AG08396 (cell line): ENCODE results near the gene PRSS3.
"Not testable (repeated sequence)": the region's sequence is repeated elsewhere in the genome, so short reads cannot be mapped to it uniquely, and the experiment has no call there.

ENCODE experiments used
- DNase-seq: peaks from one replicate; pipeline ENCODE4 v3.0.0; 2012; ENCODE audit warnings: low spot score, mixed read lengths

Gene PRSS3

DNA sequence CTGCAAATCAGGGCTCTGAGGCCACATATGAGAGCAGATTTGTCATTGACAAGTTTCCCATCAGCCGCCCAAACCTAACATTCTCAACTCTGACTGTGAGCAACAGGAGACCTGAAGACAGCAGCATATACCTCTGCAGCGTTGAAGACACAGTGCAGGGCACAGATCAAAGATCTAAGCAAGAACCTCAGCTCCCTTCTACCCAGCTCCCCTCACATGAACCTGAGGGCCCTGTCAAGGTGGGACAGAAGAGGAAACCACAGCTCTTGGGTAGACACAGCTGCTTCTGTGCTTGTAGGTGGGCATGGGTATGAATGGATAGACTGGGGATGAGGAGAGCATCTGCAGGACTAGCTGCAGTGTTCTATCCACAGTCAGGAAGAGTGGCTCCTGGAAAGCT is 8.7 kb upstream of the PRSS3 start:
- no peak for DNase-seq

DNA sequence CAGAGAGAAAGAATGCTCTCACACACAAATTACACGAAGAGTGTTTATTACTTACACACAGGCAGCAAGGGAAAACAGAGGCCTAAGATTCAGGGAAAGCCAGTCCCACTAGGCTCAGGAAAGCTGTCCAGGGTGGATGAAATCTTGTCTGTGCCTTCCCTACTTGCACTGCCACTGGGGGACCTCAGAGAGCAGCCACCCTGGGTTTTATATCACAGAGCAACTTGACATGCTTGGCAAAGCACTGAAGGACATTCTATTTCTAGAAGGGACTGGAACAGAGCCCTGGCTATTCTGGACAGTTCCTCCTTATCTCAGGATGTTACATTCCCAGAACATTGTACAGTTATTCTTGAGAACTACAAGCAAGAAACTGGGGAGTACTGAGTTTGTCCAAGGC is 7.5 kb upstream of the PRSS3 start:
- DNase-seq, result no peak

DNA sequence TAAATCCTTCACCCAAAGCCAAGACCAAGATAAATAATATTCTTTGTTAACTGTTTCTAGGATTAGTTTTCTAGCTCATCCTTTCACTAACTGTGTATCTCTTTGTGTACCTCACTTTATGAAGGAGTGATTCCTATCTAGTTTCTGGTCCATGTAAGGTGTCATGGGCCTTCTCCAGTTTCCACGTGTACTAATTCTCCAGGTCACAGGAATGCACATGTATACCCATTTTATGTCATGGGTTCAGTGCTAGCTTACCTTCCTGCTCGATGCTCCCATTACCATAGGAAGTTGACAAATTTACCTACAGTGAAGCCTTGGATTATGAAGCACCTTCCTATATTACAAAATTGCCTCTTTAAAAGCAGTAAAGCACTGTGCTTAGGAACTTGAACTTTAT is 5.9 kb upstream of the PRSS3 start:
- DNase-seq, result not testable (repeated sequence)

DNA sequence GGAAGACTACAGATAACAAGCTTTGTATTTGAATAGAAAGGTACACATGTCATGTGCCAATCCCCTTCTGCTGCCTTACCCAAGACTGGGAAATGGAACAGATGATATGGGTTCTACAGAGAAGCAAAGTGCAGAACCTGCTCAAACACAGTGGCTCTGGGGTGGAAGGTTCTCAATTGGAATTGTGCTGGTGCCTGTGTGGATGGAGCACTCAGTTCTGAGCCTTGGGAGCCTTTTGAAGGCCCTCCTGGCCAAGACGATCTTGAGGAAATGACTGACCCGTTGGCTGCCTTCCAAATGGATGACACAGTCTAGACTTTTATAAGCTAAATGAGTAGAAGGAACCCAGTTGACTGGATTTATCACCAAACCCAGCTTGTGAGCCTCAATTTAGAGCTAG is 4.2 kb upstream of the PRSS3 start:
- DNase-seq, result no peak

DNA sequence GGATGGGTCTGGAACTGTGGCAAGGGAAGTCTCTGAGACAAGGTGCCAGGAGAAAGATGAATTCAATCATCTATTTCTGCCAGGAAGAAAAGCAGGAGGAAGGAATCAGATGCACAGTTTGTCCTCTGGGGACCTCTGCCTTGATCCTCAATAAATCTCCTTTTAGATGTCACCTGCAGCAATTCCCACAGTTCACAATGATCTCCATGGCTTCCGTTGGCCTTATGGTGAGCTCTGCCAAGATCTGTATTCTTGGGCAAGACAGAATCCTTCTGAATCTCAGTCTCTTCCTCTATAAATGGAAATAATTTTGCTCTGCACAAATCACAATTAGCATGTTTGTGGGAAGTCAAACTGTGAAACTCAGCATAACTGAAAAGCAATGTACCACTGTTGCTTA is 1.9 kb upstream of the PRSS3 start:
- DNase-seq, result not testable (repeated sequence)

DNA sequence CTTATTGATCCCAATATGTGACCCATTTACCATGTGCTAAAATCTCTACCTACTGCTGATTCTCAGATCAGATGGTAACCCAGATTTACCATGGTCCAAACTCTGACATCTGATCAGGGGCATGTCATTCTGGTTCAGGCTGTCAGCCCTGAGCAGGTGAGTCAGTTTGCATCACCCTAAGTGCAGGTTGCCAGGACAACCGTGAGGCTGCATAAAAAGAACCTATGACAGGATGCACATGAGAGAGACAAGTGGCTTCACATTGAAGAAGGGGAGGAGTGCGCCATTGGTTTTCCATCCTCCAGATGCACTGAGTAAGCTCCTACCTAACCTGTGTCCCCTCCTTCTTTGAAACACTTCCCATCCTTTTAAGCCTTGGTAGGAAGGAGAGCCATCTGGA is 801 bp upstream of the PRSS3 start:
- no peak for DNase-seq

DNA sequence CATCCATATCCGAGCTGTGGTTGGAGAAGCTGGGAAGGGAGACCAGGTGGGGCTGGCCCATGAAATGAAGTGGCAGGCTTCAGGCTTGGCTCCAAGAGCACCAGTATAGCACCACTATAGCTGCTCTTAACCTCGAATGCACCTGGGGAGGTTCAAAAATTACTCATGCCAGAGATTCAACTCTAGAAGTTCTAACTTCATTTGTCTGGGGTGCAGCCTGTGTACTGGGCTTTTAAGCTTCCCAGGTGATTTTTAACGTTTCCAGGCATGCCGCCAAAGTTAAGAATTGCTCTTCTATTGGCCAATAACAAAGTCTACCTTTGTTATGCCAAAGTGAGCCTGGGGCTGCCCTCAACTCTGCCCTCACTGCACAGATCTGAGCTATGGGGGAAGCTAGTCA is 458 bp downstream of the PRSS3 start:
- DNase-seq, result no peak

DNA sequence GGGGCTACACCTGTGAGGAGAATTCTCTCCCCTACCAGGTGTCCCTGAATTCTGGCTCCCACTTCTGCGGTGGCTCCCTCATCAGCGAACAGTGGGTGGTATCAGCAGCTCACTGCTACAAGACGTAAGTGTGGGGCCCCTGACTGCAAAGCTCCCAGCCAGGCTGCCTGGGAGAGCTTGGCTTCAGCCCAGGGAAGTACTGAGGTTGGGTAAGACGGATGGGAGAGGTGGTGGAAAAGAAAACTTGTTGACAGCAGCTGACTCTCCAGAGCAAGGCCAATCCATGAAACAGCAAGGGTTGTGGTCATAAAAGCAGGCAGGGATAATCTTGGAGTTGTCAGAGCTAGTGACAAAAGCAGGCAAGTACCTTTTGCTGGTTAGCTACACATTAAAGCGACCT is 1.3 kb downstream of the PRSS3 start:
- not testable (repeated sequence) for DNase-seq

DNA sequence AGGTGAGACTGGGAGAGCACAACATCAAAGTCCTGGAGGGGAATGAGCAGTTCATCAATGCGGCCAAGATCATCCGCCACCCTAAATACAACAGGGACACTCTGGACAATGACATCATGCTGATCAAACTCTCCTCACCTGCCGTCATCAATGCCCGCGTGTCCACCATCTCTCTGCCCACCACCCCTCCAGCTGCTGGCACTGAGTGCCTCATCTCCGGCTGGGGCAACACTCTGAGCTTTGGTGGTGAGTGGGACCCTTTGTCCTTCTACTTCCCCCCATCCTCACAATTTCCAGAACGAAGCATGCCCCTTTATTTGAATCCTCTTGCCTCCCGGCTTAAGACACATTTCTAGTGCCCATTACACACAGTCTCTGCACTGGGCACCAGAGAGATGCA is 2.5 kb downstream of the PRSS3 start:
- no peak for DNase-seq

DNA sequence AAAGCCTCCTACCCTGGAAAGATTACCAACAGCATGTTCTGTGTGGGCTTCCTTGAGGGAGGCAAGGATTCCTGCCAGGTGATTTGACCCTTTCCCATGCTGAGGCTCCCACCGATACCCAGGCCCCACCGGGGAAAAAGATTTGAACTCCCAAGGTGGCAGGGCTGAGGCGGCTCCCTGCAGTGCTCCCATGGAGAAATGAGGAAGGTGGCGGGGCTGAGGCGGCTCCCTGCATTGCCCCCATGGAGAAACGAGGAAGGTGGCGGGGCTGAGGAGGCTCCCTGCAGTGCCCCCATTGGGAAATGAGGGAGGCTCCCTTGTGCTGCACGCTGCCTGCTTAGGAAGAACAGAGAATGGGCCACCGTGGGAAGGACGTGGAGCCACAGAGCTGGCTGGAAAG is 3.2 kb downstream of the PRSS3 start:
- no peak for DNase-seq

DNA sequence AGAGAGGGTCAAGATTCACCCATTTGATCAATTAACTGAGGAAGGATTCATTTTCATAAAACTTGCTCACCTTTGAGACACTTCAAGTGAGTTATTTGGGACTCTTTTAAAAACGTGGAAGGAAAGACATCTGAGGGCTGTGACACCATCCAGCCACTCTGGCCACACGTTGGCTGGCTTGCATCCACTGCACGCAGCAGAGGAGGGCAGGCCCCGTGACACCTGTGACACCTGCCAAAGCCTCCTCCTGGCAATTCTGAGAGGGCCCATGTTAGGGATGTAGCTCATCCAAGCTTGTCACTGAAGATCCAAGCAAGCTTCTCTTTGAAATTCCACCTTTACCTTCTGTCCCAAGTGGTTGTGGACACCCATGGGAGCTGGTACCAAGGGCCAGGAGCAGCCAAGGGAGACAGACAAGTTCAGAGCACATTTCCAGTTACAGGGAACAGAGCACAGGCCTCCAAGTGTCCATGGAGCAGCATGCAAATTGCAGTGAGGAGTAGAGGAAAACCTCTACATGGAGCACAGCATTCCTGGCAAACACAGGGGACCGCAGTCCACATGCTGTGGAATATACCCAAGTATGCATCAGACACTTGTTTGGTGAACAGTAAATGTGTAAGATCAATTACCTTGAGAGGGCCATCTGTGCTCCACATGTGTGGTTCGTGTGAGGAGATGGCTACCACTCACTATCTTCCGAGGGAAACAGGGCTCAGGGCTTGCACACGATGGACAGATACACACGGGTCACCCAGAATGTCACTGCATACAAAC is 4.8 kb downstream of the PRSS3 start:
- DNase-seq, result no peak

DNA sequence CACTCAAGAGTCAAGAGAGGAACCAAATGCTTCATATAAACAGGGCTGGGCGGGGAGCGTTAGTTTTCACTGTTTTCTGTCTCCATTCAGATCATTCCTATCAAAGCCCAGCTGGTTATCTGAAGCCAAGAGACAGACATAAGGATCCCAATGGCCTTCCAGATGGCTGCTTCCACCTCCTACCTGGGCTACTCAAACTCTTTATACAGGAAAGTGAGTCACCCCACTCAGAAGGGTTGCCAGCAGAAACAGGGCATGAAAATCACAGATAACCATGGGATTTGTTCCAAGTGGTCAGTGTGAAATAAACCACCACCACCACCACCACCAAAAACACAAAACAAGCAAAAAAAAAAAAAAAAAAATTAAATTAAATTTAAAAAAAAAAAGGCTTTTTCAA is 5.5 kb downstream of the PRSS3 start:
- DNase-seq, result no peak

DNA sequence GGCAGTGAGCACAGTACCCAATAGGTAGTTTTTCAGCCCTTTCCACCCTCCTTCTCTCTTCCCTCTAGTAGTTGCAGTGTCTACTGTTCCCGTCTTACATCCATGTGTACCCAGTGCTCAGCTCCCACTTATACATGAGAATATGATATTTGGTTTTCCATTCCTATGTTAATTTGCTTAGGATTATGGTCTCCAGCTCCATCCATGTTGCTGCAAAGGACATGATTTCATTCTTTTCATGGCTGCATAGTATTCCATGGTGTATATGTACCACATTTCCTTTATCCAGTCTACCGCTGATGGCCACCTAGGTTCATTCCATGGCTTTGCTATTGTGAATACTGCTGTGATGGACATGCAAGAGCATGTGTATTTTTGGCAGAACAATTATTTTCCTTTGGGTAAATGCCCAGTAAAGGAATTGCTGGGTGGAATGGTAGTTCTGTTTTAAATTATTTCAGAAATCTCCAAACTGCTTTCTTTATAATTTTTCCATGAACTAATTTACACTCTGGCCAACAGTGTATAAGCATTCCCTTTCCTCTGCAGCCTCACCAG is 6.7 kb downstream of the PRSS3 start:
- not testable (repeated sequence) for DNase-seq

DNA sequence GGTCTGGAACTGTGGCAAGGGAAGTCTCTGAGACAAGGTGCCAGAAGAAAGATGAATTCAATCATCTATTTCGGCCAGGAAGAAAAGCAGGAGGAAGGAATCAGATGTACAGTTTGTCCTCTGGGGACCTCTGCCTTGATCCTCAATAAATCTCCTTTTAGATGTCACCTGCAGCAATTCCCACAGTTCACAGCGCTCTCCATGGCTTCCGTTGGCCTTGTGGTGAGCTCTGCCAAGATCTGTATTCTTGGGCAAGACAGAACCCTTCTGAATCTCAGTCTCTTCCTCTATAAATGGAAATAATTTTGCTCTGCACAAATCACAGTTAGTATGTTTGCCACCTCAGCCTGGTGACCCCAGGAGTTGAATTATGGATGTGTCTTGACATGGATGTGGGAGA is 8.8 kb downstream of the PRSS3 start:
- not testable (repeated sequence) for DNase-seq

DNA sequence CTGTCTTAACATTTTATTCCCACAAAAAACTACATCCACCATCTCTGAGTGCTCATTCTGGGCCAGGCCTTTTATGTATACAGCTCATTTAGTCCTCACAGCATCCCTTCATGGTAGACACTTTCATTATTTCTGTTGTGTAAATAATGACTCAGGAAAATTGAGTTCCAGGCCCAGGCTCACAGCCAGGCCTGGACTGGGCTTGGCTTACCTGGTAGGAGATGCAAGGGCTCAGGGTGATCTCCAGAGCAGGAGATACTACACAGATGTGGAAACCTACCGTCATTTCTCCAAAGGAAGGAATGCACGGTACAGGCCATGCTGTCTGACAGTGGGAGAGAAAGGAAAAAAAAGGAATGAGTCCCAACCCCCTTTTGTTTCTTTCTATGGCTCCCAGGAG is 11.8 kb downstream of the PRSS3 start:
- DNase-seq, result not testable (repeated sequence)

DNA sequence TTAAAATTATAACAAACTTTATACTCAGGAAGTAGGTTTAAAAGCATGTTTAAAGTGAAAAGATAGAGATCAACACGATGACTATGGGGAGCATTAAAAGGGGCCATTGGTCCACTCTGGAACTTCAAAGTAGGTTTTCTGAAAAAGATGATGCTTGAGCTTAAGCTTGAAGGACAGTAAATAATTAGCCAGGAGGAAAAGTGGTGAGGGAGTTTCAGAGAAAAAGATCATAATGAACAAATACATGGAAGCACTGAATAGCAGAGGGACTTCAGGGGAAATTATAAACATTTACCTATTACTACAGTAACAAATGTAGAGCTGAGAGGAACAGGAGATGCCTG is 13.6 kb downstream of the PRSS3 start:
- DNase-seq, result not testable (repeated sequence)

DNA sequence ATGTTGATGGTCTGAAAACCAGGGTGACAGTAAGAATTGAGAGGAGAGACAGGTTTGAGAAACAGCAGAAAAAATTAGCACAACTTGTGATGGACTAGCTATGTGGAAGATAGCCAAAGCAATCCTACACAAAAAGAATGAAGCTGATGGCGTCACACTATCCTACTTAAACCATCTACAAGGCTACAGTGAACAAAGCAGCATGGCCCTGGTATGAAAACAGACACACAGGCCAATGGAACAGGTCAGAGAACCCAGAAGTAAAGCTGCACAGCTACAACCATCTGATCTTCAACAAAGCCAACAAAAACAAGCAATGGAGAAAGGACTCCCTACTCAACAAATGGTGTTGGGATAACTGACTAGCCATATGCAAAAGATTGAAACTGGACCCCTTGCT is 14.1 kb downstream of the PRSS3 start:
- no peak for DNase-seq

DNA sequence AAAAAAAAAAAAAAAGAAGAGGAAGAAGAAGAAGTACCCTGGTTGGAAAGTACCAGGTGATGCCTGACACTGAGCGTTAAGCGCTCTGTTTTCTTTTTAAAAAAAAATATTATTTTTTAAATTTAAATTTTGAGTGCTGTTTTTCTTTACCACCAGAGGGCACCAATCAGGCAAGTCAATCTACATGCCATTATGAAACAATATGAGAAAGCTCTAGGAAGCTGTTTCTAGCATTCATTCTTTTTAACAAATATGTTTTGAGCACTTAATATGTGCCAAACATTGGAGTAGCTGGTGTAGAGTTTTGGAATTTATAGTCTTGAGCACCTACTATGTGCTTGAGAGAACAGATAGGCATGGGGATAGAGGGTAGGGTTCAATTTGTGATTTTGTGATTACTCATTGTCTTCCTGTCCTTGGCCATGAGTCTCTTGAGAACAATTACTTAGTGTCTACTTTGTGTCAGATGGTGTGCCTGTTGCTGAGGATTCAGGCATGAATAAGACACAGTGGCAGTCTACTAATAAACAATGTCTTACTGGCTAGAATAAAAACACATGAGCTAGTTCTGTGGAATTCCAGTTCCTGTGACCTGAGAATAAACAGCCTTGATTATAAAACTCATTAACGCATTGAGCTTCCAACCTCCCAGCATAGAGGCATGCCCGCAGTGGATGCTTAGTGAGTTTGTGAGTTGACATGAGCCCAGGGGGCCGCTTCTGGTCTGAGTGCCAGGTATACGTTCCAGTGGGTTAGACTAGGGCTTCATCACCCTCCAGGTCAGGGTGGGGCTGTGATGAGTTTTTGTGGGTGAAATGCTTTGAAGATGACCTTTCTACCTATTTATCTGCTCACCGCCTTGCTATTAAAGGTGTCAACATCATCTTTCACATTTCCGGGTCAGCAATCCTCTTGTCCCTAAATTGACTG is 18.6 kb downstream of the PRSS3 start:
- DNase-seq, result peak; percentile 66

DNA sequence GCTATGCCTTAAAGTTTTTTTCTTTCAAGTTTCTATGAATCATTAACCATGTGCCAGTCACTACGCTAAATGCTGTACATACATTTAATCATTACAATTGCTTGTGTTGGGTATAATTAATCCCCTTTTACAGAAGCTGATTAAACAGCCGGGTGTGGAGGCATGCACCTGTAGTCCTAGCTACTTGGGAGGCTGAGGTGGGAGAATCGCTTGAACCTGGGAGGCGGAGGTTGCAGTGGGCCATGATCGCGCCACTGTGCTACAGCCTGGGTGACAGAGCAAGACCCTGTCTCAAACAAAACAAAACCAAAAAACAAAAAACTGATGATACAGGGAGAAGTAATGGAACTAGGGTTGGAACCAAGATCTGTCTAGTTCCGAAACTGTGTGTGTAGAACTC is 20.4 kb downstream of the PRSS3 start:
- DNase-seq, result no peak

DNA sequence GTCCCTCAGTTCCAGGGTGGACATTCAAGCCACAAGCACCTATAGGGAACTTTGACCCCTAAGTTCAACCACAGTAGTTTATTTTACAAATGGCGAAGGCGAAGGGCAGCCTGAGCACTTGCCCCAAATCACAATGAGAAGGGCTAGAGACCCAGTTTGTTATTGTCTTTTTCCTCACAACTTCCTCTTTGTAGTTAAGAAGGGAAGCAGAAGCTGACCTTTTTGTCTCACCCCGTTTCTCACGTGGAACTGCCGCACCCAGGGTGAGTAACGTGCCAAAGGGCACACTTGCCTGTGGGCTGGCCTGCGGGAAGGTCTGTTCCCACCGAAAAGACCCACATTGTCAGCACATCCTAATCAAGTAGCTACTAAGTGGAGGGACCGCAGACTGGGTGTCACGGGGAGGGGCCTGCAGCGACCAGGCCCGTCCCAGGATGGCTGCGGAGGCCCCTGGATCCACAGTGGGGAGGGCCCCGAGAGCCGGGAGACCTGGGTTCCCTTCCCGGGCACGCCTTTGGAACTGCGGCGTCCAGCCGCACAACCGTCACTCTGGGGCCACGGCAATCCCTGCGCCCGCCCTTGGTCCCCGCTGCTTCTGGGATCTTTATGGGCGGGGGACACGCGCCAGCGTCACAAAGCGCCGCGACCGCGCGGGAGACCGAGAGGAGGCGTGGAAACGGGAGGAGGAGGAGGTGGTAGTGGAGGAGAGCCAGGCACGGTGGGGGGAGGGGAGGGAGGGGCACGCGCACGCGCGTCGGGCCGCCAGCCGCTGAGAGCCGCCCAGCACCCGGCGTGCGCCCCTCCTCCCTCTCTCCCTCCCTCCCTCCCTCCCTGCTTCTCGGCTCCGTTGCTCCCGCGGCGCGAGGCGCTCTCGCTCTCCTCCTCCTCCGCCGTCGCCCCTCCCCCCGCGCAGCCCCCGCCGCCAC is 21.2 kb downstream of the PRSS3 start, which contains the start of gene UBE2R2:
Gene UBE2R2 (plus strand): TSS at position 834 of the 926 bp plus-strand sequence. CDS start 598 bp downstream, outside the sequence.
- DNase-seq, result peak; percentile 99

DNA sequence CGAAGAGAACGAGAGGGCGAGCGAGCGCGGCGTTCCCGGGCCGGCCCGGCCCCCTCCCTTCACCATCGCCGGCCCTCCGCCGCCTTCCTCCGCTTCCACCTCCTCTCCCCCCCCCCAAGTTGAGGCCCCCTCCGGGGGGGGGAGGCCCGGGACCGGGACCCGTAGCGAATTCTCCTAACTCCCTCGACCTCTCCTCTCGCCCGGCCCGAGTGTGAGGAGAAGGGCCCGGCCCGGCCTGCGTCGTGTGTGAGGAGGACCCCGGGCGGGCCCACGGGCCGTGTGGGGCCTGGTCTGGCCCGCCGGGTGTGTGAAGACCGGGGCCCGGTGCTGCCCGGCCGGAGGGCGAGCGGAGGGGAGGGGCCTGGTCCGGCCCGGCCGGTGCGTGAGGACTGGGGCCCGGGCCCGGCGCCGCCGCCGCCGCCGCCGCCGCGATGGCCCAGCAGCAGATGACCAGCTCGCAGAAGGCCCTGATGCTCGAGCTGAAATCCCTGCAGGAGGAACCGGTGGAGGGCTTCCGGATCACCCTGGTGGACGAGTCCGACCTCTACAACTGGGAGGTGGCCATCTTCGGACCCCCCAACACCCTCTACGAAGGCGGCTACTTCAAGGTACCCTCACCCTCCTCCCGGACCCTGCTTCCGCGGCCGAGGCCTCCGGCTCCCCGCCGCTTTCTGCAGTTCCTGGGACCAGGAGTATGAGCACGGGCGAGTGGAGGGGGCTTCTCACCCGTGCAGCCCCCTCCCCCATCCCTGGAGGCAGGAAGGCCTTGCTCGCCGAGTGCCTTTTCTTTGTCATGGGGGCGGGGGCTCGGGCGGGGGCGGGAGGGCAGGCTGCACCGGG is 22.2 kb downstream of the PRSS3 start:
- DNase-seq, result peak; percentile 66
